ENCODE data around the gene METTL27.

DNA sequence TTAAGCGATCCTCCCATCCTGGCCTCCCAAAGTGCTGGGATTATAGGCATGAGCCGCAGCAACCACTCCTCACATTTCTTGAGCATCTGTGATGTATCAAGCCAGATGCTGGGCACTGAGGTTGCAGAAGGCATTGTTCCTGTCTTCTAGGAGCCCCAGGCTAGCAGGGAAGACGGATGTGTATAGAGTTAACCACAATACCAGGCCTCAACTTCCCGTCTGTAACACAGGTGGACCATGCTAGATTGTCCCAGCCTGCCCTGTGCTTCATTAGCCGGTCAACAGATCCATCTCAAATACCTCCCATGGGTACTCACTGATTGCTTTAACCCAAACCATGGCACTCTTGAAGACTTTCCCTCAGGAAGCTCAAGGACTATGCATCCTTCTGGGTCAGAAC lies 13.3 kb downstream of the METTL27 start:
- TF ChIP-seq, protein P1, sequence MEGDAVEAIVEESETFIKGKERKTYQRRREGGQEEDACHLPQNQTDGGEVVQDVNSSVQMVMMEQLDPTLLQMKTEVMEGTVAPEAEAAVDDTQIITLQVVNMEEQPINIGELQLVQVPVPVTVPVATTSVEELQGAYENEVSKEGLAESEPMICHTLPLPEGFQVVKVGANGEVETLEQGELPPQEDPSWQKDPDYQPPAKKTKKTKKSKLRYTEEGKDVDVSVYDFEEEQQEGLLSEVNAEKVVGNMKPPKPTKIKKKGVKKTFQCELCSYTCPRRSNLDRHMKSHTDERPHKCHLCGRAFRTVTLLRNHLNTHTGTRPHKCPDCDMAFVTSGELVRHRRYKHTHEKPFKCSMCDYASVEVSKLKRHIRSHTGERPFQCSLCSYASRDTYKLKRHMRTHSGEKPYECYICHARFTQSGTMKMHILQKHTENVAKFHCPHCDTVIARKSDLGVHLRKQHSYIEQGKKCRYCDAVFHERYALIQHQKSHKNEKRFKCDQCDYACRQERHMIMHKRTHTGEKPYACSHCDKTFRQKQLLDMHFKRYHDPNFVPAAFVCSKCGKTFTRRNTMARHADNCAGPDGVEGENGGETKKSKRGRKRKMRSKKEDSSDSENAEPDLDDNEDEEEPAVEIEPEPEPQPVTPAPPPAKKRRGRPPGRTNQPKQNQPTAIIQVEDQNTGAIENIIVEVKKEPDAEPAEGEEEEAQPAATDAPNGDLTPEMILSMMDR (IDR thresholded peaks at IDR 0.05): no peak
- TF ChIP-seq POLR2A (IDR thresholded peaks at IDR 0.05) (no peak), POLR2AphosphoS5 (IDR thresholded peaks at IDR 0.05; ENCODE audit: insufficient read depth in 1 of 2, low read depth in 1 of 2) (no peak)
